ENCODE data around the gene SH2B3.

The SH2B3 gene

GRCh38 chr12:111429828-111430432 lies 24.2 kb downstream of the SH2B3 start:
- peak; percentile 69 for DNase-seq

DNA sequence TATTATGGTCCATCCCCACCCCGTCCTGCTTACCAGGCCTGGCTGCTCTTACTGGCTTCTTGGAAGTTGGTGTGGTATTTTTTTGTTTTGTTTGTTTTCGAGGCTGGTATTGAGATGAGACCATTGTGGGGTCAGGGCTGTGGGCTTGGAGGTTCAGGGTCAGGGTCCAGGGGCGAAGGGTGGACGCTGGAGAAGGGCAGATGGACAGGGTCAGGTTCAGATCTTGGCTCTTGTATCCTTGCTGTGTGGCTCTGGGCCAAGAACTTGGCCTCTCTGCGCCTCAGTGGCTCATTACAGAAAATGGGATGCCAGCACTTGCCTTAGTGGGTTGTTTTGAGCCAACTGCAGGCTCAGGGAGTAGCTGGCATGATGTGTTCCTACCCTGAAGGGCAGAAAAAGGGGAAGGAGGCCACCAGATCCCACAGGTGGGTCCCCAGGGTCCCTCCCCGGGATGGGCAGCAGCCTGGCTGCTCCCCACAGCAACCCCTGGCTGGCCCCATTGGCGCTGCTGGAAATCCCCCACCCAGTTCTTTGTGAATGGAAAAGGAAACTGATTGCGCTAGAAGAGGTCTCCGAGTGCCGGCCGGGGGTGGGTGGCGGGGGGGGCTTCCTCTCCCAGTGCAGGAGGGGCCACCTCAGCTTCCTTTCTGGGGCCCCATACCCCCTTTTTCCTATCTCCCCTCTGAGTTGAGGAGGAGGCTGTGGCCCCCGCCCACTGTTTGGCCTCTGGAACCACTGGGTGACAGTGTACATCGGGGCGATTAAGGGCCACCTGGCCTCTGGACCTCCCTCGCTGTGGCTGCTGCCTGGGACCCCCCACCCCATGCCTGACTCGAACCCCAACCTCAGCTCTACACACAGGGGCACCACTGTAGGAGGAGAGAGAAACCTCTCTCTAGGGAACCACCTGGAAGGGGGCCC lies 25.0 kb downstream of the SH2B3 start:
- peak; percentile 66 for DNase-seq

- DNase-seq: no peak
Observed at GRCh38 chr12:111431772-111432171, 26.0 kb downstream of the SH2B3 start.

- DNase-seq: no peak
Observed at GRCh38 chr12:111434049-111434448, 28.3 kb downstream of the SH2B3 start.

GRCh38 chr12:111434680-111435338 lies 29.1 kb downstream of the SH2B3 start:
- DNase-seq: peak; percentile 85

DNA sequence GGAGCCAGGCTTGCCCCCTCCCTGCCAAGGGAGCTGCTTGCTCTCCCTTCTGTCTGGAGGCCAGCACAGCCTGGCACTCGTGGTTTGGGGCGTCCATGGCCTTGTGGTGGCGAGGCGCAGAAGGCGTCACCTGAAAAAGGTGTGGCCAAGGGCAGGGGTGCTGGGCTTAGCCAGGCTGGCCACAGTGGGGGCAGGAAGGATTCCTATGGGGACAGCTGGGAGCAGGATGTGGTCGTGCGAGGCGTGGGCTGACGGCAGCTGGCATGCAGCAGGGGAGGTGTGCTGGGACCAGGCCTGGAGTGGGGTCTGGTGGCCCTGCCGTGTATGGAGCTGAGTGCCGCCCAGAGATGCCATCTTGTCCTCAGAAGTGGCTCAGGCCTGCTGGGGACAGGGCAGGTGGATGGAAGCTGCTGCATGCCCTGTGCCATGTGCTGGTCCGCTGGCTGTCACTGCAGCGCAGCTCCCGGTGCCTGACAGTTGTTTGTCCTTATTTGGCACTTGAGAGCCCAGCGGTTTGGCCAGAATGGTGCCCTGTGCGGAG lies 30.0 kb downstream of the SH2B3 start:
- no peak for DNase-seq

DNA sequence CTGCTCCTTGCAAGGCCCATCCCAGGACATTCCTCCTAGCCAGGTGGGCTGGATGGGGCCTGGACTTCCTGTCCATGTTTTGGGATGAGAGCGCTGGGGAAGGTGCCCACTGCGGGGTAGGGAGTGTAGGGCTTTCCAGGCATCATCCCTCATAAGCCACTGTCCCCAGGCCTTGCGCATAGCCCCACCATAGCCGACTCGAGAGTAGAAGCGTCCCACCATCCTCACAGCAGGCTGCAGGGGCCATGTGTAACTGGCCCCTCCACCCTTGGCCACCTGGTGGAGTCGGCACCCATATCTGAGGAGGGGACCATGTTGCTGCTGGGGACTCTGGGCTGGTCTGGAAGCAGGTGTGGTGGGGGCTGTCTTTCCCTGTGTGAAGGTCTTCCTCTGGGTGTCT lies 30.5 kb downstream of the SH2B3 start:
- no peak for DNase-seq

DNA sequence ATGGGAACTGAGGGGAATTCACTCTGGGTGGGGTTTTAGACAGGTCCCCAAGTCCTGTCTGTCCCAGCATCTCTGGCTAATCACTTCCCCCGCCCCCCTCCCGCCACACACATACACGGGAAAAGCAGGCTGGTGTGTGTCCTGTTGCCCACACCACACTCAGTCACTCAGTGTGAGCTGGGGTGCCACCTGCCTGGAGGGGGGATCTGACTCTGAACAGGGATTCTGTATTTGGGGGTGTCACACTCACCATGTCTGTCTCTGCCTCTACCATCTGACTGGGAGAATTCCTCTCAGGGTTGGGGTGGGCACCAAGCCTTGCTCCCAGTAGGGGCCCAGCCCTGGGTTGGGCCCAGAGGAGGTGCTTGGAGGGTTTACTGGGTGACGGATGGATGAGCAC lies 31.1 kb downstream of the SH2B3 start:
- DNase-seq: no peak

- DNase-seq: no peak
Observed at GRCh38 chr12:111437816-111438454, 32.2 kb downstream of the SH2B3 start.

DNA sequence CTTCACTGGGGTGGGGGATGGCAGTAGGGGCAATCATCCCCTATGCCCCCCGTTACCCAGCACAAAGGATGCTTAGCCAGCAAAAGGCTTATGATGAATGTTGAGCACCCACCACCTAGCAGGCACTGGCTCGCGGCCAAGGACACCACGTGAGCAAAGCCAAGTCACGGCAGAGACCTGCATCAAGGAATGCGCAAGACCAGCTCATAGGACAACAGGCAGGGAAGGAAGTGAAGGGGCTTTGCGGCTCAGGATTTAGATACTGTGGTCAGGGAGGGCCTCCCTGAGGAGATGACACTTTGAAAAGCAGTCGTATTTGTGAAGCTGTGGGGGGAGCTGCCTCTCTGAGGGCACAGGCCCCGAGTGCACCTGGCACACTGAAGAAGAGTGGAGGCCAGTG lies 32.8 kb downstream of the SH2B3 start:
- peak; percentile 61 for DNase-seq

DNA sequence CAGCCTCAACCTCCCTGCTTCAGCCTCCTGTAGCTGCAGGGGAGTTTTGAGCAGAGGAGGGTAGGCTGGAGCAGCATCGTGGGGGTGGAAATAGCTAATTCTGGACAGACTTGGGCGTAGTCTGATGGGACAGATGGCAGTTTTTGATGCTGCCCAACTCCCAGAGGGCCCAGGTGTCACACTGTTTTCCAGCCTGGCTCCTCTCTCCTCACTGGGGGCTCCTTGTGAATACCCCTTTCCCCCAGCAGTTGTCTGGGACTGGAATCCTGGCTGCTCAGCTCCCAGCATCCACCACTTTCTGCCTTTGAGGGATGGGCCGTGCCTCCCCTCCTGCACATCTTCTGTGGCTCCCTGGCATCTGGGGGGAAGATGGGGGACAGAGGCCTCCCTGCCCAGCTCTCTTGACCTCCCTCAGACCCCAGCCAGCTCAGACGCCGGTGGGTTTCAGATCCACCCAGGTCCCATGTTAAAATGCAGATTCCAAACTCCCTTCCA lies 34.0 kb downstream of the SH2B3 start:
- no peak for DNase-seq

DNA sequence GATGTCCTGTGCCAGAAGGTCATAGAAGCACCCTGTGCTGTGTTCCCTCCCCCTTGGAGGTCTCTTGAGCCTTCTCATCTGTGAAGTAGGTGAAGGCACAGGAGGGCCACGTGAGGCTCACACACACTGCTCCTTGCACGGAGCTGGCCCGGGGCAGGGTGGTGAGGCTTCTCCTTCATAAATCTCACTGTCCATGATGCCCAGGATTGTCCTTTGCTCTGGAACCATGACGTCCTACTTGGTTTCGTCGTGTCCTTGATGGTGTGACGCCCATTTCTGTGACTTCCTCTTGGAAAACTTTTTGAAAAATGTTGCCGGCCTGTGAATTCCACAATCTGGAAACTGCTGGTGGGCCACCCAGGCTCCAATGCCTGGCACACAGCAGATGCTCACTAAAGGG lies 34.4 kb downstream of the SH2B3 start:
- no peak for DNase-seq

- DNase-seq: no peak
Observed at GRCh38 chr12:111440631-111441030, 34.9 kb downstream of the SH2B3 start.

- no peak for DNase-seq
Observed at GRCh38 chr12:111441107-111441928, 35.6 kb downstream of the SH2B3 start.

DNA sequence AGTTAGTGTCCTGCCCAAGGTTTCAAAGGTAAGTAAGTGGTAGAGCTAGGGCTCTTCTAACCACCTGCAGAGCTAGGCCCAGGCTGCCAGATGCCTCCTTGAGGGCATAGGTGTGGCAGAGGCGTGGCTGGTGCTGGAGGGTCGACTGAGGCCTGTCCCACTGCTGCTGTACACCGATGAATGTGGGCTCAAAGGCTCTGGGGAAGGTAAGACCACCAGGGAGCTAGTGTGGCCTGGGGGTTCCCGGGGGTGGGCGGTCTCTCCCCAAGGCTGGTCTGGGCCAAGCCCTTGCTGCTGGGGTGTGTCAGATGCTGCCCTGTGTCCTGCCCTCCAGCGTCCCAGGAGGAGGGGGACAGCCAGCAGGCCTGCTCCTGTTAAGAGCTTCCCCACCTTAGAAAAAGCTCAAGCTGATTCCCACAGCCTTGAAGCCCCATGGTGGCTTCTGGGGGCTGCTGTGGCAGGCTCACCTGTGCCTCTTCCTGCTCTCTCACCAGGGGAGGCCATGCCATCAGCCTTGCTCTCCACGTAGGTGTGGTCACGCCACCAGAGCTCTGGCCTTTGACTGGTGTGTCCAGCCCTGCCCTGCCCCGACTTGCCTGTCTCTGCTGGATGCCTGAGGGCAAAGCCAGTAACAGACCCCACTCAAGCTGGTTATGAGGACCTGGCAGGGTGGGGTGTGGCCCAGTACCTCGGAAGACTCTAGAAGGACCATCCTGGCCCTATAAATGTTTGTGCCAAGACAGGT lies 36.8 kb downstream of the SH2B3 start:
- no peak for DNase-seq

DNA sequence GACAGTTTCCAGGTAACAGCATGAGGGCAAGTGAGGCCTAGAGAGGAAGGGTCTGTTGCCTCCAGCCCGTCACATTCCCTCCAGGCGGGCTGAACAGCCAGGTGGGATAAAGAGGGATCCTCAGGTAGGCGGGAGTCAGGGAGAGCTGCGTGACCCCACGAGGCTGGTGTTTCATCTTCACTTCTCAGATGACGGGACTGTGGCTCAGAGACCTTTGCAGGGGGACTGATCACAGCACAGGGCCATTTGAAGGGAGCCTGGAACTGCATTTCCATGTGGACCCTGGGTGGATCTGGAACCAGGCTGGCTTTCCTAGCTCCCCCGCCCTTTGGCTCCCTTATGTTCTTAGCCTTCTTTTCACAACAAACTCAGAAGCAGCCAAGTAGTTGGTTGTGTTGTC lies 37.4 kb downstream of the SH2B3 start:
- no peak for DNase-seq

GRCh38 chr12:111443586-111443985 lies 37.9 kb downstream of the SH2B3 start:
- no peak for DNase-seq

DNA sequence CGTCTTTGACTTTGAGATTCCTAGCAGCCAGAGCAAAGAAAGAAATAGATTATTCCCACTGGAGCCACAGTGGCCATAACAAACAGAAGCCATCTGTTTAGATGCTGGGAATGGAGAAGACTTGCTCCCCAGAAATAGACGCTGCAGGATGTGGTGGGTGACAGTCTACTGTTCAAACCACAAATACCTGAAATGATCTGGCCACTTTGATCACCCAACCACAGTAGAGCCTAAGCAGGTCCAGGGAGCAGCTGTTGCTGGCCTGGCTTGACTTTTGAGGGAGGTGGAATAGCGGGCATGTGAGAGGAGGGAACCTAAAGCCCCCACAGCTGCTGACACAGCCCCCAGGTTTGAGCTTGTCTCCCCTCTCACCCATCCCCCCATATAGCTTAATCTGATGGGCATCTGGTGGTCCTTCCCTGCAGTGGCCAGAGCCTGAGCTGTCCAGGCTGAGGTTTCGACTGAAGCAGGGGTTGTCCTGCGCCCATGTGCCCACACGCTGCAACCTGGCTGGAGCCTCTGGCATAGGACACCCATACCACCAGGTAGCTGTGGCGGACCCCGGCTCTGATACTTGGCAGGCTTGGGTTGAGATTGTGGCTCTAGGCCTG lies 38.7 kb downstream of the SH2B3 start:
- DNase-seq: no peak

DNA sequence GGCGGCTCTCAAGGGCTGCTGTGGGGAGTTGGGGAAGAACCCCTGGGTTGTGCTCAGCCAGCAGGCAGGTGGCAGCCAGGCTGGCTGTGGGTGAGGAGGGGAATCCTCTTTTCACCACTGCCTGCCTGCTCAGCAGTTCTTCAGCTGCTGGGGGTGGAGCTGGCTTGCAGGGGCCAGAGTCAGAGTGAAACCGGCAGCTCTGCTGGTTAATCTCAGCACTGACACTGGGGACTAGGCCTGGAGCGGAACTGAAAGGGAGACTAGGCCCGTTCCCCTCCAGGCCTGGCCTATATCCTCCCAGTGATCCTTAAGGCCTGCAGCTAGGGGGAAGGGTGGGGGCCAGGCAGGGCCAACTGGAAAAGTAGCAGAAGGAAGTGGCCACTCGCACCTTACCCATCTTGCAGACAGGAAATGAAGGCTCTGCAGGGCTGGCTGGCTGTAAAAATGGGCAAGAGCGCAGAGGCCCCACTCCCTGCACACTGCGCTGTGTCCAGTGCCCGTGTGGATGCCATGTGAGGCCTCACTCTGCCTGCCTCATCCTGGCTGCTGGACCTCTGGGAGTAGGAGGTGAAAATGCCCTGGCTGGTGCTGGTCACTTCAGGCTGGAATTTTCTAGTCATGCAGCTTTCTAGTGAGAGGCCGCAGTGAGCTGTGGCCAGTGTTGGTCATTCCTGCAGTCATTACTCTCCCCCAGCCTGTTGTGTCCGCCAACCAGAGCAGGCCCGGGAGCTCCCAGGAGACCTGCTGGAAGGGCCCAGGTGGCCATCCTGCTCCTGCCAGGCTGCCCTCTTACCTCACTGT lies 39.4 kb downstream of the SH2B3 start:
- DNase-seq: peak; percentile 70

Data from effector CD4-positive, alpha-beta T cell (primary cell).